GM21723 (cell line): Measurements from ENCODE around the gene RASAL2.

Experiments
- ATAC-seq: cut with Tn5 transposase; IDR thresholded peaks from one replicate; pipeline ENCODE4 v1.9.1; 2021; ENCODE audit warnings: mild to moderate bottlenecking, moderate library complexity; ENCODE audit not compliant: unreplicated experiment

RASAL2 gene

DNA sequence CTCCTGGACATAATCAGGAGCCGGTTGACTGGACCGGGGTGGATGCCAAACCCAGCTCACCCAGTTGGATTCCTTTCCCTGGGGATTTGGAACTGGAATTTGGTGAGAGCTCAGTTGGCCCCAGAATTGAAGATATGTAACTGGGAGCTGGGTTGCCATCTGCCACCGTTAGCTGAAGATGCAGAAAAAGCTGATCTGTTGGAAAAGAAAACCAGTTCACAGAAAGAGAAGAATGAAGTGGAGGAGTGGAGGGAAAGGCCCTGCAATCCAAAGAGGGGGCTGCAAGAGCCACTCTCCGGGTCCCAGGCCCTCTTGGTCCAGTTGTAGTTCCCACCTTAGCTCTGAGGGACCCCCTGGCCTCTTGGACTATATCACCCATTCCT lies 435.0 kb downstream of the RASAL2 start:
- no peak for ATAC-seq

DNA sequence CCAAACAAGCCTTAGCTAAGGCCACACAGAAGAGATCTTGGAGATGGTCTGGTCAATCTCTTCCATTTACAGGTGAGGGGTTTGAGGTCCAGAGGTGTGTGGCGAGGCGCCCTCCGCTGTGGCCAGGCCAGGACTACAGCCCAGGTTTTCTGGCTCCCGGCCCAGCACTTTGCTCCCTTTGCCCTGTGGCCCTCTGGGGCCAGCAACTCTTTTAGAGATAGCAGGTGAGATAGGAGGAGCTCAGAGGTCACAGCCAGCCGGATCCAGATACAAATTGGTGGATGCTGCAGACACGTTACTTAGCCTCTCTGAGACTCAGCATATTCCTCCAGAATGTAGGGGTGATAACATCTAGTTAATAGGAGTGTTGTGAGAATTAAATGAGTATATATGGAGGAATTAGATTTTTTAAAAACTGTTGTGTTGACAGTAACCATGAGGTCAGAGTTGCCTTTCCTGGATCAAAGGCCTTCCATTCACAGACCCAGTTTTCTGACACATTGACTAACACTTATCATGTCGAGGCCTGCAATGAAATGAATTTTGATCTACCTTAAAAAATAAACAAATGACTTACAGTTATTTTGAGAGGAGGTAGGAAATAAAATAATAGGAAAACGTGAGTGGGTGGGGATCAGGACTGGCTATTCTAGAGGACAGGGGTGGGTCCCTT lies 435.6 kb downstream of the RASAL2 start:
- no peak for ATAC-seq

DNA sequence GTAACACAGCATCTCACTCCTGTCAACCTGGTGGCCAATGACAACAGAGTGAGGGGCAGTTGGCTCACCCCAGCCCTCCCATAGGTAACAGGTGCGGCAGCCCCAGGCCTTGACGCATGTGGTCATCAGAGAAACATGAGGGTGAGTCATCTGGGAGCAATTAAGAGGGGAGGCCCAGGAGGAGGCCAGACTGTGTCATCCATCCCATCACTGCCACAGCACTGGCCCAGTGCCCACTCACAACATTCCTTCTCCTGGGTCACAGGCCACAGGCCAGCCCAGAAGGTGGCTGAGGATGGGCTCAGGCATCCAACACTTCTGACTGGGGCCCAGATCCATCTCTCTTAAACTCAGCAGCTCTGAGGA lies 436.1 kb downstream of the RASAL2 start:
- ATAC-seq = no peak

DNA sequence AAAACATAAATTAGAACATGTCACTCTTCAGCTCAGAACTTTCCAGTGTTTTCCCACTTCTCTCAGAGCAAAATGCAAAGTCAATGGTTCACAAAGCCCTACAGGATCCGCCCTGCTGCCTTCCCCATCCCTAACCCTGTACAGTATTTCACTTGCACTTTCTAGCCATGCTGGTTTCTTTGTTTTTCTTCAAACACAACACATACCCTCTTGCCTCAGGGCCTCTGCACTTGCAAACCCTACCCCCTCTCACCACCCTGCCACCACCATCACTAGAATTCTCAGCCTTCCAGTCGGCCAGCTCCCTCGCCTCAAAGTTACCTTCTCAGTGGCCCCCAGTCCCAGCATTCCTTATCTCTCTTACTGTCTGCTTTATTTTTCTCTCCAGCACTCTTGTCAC lies 436.6 kb downstream of the RASAL2 start:
- no peak for ATAC-seq

DNA sequence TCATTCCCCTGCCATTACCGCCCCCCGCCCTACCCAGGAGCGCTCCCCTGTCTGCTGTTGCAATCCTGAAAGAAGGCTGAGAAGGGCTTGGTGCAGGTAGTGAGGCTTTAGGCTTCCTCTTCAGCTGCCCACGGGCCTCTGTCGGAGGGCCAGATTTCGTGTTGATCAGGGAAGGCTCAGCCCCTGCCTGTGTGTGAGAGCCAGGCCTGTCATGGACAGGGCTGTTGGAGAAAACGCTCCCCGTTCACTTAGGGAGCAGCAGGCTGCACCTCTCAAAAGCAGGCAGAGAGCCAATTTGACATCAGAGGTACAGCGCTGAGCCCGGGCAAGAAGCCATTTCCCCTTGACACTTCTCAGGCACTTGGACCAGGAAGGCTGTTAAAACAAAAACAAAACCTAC lies 438.0 kb downstream of the RASAL2 start:
- peak; percentile 12 for ATAC-seq

DNA sequence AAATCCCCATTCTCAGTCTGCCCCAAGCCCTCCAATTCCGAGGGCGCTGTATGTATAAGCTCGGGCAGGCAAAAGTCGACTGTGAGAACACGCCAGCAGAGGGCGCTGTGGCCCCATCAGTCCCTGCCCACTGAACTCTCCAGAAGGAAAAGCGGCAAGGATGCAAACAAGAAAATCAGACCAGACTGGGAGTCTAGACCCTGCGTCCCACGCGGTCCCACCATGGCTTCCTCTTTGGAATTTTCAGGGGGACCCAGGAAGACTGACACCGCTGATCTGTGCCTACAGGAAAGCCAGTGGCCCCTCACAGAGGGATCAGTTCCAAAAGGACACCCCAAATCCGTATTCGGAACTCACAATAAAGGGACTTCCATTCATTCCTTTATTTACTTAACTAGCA lies 438.5 kb downstream of the RASAL2 start:
- ATAC-seq = peak; percentile 83

DNA sequence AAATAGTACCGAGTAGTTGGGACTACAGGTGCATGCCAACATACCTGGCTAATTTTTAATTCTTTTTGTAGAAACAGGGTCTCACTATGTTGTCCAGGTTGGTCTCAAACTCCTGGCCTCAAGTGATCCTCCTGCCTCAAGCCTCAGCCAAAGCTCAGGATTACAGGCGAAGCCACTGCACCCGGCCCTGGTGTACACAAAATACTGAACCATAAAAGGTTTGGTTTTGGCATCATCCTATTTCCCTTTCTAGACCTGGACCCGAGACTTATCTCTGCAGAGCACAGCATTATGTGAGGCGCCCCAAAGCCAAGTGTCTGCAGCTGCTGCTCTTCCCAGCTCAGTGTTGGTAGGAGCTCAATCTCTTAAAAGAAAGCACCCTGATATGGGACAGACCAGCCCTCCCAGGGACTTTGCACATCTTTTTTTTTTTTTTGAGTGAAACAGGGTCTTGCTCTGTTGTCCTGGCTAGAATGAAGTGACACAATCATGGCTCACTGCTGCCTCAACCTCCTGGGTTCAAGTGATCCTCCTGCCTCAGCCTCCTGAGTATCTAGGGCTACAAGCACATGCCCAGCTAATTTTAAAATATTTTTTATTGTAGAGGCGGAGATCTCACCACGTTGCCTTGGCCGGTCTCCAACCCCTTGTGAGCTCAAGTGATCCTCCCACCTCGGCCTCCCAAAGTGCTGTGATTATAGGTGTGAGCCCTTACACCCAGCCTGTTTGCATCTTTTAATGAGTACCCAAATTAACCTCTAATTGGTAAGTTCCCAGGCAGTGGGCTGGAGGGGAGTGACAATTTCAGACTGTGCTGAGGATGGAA lies 439.4 kb downstream of the RASAL2 start:
- ATAC-seq = no peak
